ENCODE data around the gene INO80. TPM values are rescaled to one million over a fixed set of nuclear protein-coding genes. Genes with fewer than 3 reads are reported as not detected.

The INO80 gene
- total RNA-seq, 4 donors from 2014 or later: 17.5 to 111 (median 40.1) TPM

DNA sequence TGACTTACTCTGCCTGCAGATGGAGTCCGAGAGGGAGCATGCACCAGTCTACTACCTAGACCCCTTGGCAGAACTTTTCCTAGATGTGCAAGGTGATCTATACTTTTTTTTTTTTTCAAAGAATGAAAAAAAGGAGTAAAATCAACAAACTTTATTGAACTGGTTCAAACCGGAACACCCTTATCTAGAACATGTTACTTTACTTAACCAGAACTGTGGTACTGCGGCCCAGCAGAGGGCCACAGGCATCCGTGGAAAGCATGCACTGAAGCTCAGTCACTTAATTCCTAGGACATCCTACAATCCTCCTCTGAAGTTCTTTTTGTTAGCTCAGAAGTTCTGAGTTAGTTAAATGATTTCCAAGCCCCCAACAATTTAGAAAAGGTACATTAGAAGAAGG is 141.2 kb downstream of the INO80 start:
- TF ChIP-seq POLR2A (IDR thresholded peaks at IDR 0.05): no peak
- TF ChIP-seq, protein P1, sequence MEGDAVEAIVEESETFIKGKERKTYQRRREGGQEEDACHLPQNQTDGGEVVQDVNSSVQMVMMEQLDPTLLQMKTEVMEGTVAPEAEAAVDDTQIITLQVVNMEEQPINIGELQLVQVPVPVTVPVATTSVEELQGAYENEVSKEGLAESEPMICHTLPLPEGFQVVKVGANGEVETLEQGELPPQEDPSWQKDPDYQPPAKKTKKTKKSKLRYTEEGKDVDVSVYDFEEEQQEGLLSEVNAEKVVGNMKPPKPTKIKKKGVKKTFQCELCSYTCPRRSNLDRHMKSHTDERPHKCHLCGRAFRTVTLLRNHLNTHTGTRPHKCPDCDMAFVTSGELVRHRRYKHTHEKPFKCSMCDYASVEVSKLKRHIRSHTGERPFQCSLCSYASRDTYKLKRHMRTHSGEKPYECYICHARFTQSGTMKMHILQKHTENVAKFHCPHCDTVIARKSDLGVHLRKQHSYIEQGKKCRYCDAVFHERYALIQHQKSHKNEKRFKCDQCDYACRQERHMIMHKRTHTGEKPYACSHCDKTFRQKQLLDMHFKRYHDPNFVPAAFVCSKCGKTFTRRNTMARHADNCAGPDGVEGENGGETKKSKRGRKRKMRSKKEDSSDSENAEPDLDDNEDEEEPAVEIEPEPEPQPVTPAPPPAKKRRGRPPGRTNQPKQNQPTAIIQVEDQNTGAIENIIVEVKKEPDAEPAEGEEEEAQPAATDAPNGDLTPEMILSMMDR (IDR thresholded peaks at IDR 0.05): no peak
- no peaks in the 10 kb centered on the region for H3K27me3 ChIP-seq
- no peaks in the 10 kb centered on the region for H3K4me1 ChIP-seq
- no peak overlapping the region for H3K4me3 ChIP-seq
- H3K36me3 ChIP-seq: peaks cover 0 to 43% (median 0%) of the 10 kb centered on the region in 3 donors
- H3K27ac ChIP-seq: no peak overlapping the region
- no peak for DNase-seq
- H3K9me3 ChIP-seq: no peaks in the 10 kb centered on the region

DNA sequence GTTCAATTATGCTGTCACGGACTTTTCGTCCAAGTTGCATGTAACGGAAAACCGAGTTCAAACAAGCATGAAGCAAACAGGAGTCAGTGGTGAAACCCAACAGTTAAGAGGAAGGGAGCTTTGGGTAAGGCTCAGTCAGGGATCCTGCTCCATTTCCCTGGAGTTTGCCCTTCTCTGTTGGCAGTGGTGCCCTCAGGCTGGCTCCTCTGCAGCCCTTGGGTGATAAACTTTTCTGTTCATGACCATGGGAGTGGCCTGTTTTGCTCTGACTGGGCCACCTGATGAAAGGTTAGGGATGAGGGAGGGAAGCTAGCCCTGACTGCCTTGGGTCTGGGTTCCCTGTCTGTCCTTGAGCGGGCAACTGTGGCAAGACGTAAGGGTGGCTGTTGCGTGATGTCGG is 146.7 kb downstream of the INO80 start:
- Histone ChIP-seq H3K4me3 (no peak overlapping the region), H3K27ac (no peak overlapping the region), H3K27me3 (no peaks in the 10 kb centered on the region), H3K4me1 (no peaks in the 10 kb centered on the region), H3K9me3 (no peaks in the 10 kb centered on the region), H3K36me3 (no peaks in the 10 kb centered on the region)
- TF ChIP-seq, protein P1 (IDR thresholded peaks at IDR 0.05): no peak
- no peak for TF ChIP-seq POLR2A (IDR thresholded peaks at IDR 0.05)
- no peak for DNase-seq

DNA sequence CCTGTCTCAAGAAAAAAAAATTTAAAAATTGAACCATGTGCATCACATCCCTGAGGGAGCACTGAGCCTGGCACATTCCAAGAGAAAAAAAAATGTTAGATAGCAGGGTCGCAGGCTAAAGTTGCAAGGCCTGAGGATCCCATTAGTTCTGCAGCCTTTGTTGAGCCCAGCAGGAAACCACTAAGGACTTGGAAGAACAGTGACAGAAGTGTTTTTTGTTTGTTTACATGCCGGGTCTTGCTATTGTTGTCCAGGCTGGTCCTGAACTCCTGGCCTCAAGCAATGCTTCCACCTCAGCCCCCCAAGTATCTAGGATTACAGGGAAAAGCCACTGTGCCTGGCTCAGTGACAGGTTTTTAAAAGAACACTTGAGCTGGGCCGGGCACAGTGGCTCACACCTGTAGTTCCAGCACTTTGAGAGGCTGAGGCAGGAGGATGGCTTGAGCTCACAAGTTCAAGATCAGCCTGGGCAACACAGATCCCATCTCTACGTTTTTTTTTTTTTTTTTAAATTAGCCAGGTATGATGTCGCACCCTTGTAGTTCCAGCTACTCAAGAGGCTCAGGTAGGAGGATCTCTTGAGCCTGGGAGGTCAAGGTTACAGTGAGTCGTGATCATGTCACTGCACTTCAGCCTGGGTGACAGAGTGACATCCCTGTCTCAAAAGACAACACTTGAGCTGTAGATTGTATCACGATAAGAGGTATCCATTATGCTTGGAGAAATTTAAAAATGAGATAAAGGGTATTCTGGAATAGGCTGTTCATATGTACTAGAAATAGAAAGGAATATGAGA is 147.6 kb downstream of the INO80 start:
- TF ChIP-seq POLR2A (IDR thresholded peaks at IDR 0.05): no peak
- TF ChIP-seq, protein P1 (IDR thresholded peaks at IDR 0.05): no peak
- DNase-seq: no peak
- no peaks in the 10 kb centered on the region for H3K9me3 ChIP-seq
- H3K27ac ChIP-seq: no peak overlapping the region
- no peaks in the 10 kb centered on the region for H3K27me3 ChIP-seq
- H3K4me3 ChIP-seq: no peak overlapping the region
- no peaks in the 10 kb centered on the region for H3K36me3 ChIP-seq
- no peaks in the 10 kb centered on the region for H3K4me1 ChIP-seq

- Histone ChIP-seq H3K9me3 (no peaks in the 10 kb centered on the region), H3K27ac (no peak overlapping the region), H3K4me3 (no peak overlapping the region), H3K27me3 (no peaks in the 10 kb centered on the region), H3K4me1 (peaks cover 0 to 10% (median 0%) of the 10 kb centered on the region in 4 donors), H3K36me3 (no peaks in the 10 kb centered on the region)
- TF ChIP-seq POLR2A (IDR thresholded peaks at IDR 0.05): no peak
- TF ChIP-seq, protein P1 (IDR thresholded peaks at IDR 0.05): no peak
- no peak for DNase-seq
Observed at GRCh38 chr15:40964634-40965033, 151.4 kb downstream of the INO80 start.

- H3K36me3 ChIP-seq: no peaks in the 10 kb centered on the region
Observed at GRCh38 chr15:40964006-40964405, 152.1 kb downstream of the INO80 start.

More at GRCh38 chr15:40964006-40964405, 152.1 kb downstream of the INO80 start:
- no peak for DNase-seq
- H3K27me3 ChIP-seq: no peaks in the 10 kb centered on the region
- H3K4me1 ChIP-seq: peaks cover 0 to 10% (median 0%) of the 10 kb centered on the region in 4 donors
- H3K27ac ChIP-seq: no peak overlapping the region
- no peak overlapping the region for H3K4me3 ChIP-seq
- no peak for TF ChIP-seq POLR2A (IDR thresholded peaks at IDR 0.05)
- TF ChIP-seq, protein P1 (IDR thresholded peaks at IDR 0.05): no peak
- H3K9me3 ChIP-seq: no peaks in the 10 kb centered on the region
